Stimulated activated CD8-positive, alpha-beta memory T cell treated with anti-CD3 and anti-CD28 coated beads, Interleukin-2, amount 100 ng/mL, for 48 hours (primary cell): ENCODE results near the gene PTPA.

ENCODE experiments used
- DNase-seq, 2 donors: peaks; one replicate each; pipeline ENCODE4 v3.0.0-alpha.2; 2020; ENCODE audit warnings: low read depth in 2 of 2

The PTPA gene

GRCh38 chr9:129137292-129138143 lies 26.3 kb downstream of the PTPA start:
- DNase-seq = no peak

- no peak for DNase-seq
Measured at GRCh38 chr9:129138144-129138462, 26.9 kb downstream of the PTPA start.

GRCh38 chr9:129138476-129139232 lies 27.4 kb downstream of the PTPA start:
- no peak for DNase-seq

- peak in 1 of 2 donors; percentile 54 for DNase-seq
Measured at GRCh38 chr9:129139233-129139992, 28.2 kb downstream of the PTPA start.

- DNase-seq = peak; percentile 66 to 70
Measured at GRCh38 chr9:129139993-129140396, 28.8 kb downstream of the PTPA start.

GRCh38 chr9:129140397-129141065 lies 29.3 kb downstream of the PTPA start:
- DNase-seq = no peak

GRCh38 chr9:129141066-129142041 lies 30.1 kb downstream of the PTPA start:
- no peak for DNase-seq

- DNase-seq = no peak
Measured at GRCh38 chr9:129142138-129142935, 31.1 kb downstream of the PTPA start.

- DNase-seq = peak; percentile 58 to 72
Measured at GRCh38 chr9:129143031-129143927, 32.1 kb downstream of the PTPA start.

- no peak for DNase-seq
Measured at GRCh38 chr9:129145316-129145715, 34.1 kb downstream of the PTPA start.

- no peak for DNase-seq
Measured at GRCh38 chr9:129145841-129146292, 34.7 kb downstream of the PTPA start.

- no peak for DNase-seq
Measured at GRCh38 chr9:129146441-129146941, 35.3 kb downstream of the PTPA start.

- no peak for DNase-seq
Measured at GRCh38 chr9:129148463-129149204, 37.4 kb downstream of the PTPA start.

- DNase-seq = no peak
Measured at GRCh38 chr9:129149442-129149841, 38.2 kb downstream of the PTPA start.

GRCh38 chr9:129150122-129150521 lies 38.9 kb downstream of the PTPA start:
- no peak for DNase-seq

GRCh38 chr9:129150672-129151211 lies 39.5 kb downstream of the PTPA start:
- no peak for DNase-seq

- DNase-seq = no peak
Measured at GRCh38 chr9:129151469-129151868, 40.3 kb downstream of the PTPA start.
